ENCODE data around the gene GPR39.

The GPR39 gene

DNA sequence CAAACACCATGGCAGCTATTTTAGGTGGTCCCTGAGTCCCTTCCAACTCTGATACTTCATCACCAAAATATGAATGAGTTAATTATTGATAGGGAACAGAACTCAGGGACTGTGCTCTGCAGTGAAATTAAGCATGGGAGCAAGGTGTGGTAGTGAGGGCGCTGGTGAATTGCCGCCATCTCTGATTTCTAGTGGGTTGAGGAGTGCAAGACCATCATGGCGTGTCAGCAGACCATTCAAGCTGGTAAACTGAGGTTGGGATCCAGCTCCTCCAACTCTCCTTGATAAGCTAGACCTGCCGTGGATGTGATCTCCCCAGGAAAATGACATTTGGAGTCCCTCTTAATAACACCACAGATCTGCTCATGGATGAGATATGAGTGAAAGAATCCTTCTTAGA, 183.0 kb downstream of the GPR39 start (continued):
- TF ChIP-seq, protein P1, sequence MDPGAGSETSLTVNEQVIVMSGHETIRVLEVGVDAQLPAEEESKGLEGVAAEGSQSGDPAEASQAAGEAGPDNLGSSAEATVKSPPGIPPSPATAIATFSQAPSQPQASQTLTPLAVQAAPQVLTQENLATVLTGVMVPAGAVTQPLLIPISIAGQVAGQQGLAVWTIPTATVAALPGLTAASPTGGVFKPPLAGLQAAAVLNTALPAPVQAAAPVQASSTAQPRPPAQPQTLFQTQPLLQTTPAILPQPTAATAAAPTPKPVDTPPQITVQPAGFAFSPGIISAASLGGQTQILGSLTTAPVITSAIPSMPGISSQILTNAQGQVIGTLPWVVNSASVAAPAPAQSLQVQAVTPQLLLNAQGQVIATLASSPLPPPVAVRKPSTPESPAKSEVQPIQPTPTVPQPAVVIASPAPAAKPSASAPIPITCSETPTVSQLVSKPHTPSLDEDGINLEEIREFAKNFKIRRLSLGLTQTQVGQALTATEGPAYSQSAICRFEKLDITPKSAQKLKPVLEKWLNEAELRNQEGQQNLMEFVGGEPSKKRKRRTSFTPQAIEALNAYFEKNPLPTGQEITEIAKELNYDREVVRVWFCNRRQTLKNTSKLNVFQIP (CRISPR knock-in tag; IDR thresholded peaks at IDR 0.05; ENCODE audit: borderline replicate concordance, low read depth), result no peak

DNA sequence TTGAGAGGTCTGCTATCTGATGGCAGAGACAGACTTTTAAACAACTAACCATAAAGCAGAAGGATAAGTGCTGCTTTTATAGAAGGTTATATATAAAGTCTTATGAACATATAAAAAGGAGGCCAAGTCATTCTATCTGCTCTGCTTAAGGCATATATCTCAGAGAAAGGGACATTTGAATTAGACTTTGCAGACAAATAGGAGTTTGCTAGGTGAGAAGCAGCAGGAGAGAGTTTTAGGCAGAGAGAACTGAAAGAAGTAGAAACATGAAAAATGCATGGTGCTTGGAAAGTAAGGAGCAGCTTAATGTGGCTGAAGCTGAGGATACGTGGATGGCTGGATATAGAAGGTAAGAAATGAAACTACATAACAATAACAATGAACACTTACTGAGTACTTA, 188.0 kb downstream of the GPR39 start:
- TF ChIP-seq, protein P2, sequence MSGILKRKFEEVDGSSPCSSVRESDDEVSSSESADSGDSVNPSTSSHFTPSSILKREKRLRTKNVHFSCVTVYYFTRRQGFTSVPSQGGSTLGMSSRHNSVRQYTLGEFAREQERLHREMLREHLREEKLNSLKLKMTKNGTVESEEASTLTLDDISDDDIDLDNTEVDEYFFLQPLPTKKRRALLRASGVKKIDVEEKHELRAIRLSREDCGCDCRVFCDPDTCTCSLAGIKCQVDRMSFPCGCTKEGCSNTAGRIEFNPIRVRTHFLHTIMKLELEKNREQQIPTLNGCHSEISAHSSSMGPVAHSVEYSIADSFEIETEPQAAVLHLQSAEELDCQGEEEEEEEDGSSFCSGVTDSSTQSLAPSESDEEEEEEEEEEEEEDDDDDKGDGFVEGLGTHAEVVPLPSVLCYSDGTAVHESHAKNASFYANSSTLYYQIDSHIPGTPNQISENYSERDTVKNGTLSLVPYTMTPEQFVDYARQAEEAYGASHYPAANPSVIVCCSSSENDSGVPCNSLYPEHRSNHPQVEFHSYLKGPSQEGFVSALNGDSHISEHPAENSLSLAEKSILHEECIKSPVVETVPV (CRISPR knock-in tag; IDR thresholded peaks at IDR 0.05), result no peak
- TF ChIP-seq ZFP3 (CRISPR knock-in tag; IDR thresholded peaks at IDR 0.05) (0 out of 2 replicates have a peak, but pooled peaks have one; percentile 59), ZC3H10 (CRISPR knock-in tag; IDR thresholded peaks at IDR 0.05) (no peak)
- TF ChIP-seq, protein P3, sequence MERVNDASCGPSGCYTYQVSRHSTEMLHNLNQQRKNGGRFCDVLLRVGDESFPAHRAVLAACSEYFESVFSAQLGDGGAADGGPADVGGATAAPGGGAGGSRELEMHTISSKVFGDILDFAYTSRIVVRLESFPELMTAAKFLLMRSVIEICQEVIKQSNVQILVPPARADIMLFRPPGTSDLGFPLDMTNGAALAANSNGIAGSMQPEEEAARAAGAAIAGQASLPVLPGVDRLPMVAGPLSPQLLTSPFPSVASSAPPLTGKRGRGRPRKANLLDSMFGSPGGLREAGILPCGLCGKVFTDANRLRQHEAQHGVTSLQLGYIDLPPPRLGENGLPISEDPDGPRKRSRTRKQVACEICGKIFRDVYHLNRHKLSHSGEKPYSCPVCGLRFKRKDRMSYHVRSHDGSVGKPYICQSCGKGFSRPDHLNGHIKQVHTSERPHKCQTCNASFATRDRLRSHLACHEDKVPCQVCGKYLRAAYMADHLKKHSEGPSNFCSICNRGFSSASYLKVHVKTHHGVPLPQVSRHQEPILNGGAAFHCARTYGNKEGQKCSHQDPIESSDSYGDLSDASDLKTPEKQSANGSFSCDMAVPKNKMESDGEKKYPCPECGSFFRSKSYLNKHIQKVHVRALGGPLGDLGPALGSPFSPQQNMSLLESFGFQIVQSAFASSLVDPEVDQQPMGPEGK (CRISPR knock-in tag; IDR thresholded peaks at IDR 0.05; ENCODE audit: borderline replicate concordance), result no peak
- no peak for ATAC-seq

DNA sequence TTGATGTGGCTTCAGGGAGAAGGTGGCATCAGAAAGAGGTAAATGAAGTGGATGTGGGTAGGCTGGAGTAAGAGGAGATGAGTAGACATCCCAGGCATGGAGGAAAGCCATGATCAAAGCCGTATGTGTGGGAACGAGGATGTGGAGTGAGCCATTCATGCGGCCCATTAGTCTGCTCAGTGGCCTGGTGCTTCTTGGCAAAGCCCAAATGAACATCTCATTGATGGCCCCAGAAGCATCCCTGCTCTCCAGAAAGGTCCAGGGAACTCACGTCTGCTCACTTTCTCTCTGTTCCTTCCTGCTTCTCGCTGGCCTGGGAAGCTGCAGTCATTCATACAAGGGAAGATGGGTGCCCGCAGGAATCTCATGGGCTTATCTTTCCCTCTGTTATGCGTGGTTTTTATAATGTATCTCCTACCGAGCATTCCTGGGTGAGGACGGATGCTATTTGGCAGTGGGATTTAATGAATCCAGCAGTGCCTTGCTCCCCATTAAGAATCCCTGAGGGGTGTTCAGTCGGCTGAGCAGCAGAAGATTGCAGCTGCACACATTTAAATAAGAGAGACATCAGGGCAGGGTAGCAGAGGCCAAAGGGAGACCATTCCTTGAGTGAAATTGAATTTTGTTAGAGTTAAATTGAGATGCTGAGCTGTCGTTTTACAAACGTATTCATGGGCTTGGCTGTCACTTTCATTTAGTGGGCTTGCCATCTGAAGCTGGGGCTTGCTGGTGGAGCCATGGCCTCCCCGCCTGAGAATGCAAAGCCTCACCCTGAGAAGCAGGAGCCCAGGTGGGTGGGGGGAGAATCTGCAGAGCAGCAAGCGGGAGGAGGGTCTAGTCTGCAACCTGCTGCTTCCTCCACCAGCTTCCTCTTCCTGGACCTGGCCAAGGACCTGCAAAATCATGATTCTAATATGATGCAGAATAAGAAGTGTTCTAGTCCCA, 188.9 kb downstream of the GPR39 start:
- ATAC-seq, result no peak
- TF ChIP-seq, protein P4, sequence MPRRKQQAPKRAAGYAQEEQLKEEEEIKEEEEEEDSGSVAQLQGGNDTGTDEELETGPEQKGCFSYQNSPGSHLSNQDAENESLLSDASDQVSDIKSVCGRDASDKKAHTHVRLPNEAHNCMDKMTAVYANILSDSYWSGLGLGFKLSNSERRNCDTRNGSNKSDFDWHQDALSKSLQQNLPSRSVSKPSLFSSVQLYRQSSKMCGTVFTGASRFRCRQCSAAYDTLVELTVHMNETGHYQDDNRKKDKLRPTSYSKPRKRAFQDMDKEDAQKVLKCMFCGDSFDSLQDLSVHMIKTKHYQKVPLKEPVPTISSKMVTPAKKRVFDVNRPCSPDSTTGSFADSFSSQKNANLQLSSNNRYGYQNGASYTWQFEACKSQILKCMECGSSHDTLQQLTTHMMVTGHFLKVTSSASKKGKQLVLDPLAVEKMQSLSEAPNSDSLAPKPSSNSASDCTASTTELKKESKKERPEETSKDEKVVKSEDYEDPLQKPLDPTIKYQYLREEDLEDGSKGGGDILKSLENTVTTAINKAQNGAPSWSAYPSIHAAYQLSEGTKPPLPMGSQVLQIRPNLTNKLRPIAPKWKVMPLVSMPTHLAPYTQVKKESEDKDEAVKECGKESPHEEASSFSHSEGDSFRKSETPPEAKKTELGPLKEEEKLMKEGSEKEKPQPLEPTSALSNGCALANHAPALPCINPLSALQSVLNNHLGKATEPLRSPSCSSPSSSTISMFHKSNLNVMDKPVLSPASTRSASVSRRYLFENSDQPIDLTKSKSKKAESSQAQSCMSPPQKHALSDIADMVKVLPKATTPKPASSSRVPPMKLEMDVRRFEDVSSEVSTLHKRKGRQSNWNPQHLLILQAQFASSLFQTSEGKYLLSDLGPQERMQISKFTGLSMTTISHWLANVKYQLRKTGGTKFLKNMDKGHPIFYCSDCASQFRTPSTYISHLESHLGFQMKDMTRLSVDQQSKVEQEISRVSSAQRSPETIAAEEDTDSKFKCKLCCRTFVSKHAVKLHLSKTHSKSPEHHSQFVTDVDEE (CRISPR knock-in tag; IDR thresholded peaks at IDR 0.05), result no peak
- TF ChIP-seq CSDC2 (CRISPR knock-in tag; IDR thresholded peaks at IDR 0.05), result no peak
- no peak for TF ChIP-seq ZNF70 (CRISPR knock-in tag; IDR thresholded peaks at IDR 0.05)
- no peak for TF ChIP-seq TCF4 (CRISPR knock-in tag; IDR thresholded peaks at IDR 0.05; ENCODE audit: borderline replicate concordance)
- no peak for TF ChIP-seq RARB (CRISPR knock-in tag; IDR thresholded peaks at IDR 0.05)
- TF ChIP-seq ESRRG (CRISPR knock-in tag; IDR thresholded peaks at IDR 0.05), result no peak
- TF ChIP-seq, protein P5, sequence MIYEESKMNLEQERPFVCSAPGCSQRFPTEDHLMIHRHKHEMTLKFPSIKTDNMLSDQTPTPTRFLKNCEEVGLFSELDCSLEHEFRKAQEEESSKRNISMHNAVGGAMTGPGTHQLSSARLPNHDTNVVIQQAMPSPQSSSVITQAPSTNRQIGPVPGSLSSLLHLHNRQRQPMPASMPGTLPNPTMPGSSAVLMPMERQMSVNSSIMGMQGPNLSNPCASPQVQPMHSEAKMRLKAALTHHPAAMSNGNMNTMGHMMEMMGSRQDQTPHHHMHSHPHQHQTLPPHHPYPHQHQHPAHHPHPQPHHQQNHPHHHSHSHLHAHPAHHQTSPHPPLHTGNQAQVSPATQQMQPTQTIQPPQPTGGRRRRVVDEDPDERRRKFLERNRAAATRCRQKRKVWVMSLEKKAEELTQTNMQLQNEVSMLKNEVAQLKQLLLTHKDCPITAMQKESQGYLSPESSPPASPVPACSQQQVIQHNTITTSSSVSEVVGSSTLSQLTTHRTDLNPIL (CRISPR knock-in tag; IDR thresholded peaks at IDR 0.05; ENCODE audit: low read depth), result no peak
- TF ChIP-seq ZC3H10 (CRISPR knock-in tag; IDR thresholded peaks at IDR 0.05), result no peak
- no peak for TF ChIP-seq ZNF565 (CRISPR knock-in tag; conservative IDR thresholded peaks at IDR 0.05; ENCODE audit: low read depth)
- TF ChIP-seq ZFP3 (CRISPR knock-in tag; IDR thresholded peaks at IDR 0.05), result no peak
- no peak for TF ChIP-seq OSR1 (CRISPR knock-in tag; IDR thresholded peaks at IDR 0.05)
- TF ChIP-seq ARNTL (CRISPR knock-in tag; IDR thresholded peaks at IDR 0.05; ENCODE audit: borderline replicate concordance, low read depth), result no peak
- no peak for TF ChIP-seq GLIS3 (CRISPR knock-in tag; IDR thresholded peaks at IDR 0.05)
- no peak for TF ChIP-seq ZFP30 (CRISPR knock-in tag; IDR thresholded peaks at IDR 0.05)
- TF ChIP-seq ISL1 (CRISPR knock-in tag; IDR thresholded peaks at IDR 0.05), result no peak
- TF ChIP-seq, protein P3 (CRISPR knock-in tag; IDR thresholded peaks at IDR 0.05; ENCODE audit: borderline replicate concordance), result no peak
- no peak for TF ChIP-seq BACH2 (CRISPR knock-in tag; IDR thresholded peaks at IDR 0.05; ENCODE audit: borderline replicate concordance)
- TF ChIP-seq TOX (CRISPR knock-in tag; IDR thresholded peaks at IDR 0.05; ENCODE audit: borderline replicate concordance), result no peak
- TF ChIP-seq SNAI2 (CRISPR knock-in tag; IDR thresholded peaks at IDR 0.05), result no peak
- TF ChIP-seq, protein P1 (CRISPR knock-in tag; IDR thresholded peaks at IDR 0.05; ENCODE audit: borderline replicate concordance, low read depth), result no peak
